GM19035 (cell line): ENCODE results near the gene SOX15.
A peak's percentile ranks its signal among the peaks of the same experiment; 100 is the strongest.

Experiments
- ATAC-seq: cut with Tn5 transposase; IDR thresholded peaks from one replicate; pipeline ENCODE4 v1.9.1; 2021; ENCODE audit not compliant: unreplicated experiment

Gene SOX15

GRCh38 chr17:7579001-7579833, 10.7 kb downstream of the SOX15 start, which contains the start of gene CD68:
TSS of gene CD68 (plus strand) at chr17:7579638. CDS start at chr17:7579678, 40 bp downstream.
- ATAC-seq: peak; percentile 26

GRCh38 chr17:7577327-7578199, 12.3 kb downstream of the SOX15 start:
- ATAC-seq: no peak

GRCh38 chr17:7576432-7576937, 13.4 kb downstream of the SOX15 start:
- ATAC-seq: no peak

- ATAC-seq: no peak
Measured at GRCh38 chr17:7575959-7576358, 13.9 kb downstream of the SOX15 start.

DNA sequence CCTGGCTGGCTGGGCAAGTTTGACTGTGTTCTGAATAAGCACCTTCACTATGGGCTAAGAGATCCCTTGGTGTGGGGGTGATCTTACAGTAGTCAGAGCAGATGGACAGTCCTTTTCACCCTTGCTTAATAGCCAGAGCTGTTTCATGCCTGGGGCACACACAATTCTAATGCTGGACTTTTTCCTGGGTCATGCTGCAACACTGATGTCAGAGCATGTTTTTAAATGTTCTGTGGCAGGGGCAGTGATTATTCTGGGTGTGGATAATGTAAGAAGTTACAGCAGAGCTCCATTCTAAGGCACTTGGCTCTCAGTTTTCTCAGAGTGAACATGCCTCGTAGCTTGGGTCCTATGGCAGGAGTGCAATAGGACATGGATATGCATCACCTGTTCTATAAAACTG, 14.4 kb downstream of the SOX15 start:
- ATAC-seq: no peak

DNA sequence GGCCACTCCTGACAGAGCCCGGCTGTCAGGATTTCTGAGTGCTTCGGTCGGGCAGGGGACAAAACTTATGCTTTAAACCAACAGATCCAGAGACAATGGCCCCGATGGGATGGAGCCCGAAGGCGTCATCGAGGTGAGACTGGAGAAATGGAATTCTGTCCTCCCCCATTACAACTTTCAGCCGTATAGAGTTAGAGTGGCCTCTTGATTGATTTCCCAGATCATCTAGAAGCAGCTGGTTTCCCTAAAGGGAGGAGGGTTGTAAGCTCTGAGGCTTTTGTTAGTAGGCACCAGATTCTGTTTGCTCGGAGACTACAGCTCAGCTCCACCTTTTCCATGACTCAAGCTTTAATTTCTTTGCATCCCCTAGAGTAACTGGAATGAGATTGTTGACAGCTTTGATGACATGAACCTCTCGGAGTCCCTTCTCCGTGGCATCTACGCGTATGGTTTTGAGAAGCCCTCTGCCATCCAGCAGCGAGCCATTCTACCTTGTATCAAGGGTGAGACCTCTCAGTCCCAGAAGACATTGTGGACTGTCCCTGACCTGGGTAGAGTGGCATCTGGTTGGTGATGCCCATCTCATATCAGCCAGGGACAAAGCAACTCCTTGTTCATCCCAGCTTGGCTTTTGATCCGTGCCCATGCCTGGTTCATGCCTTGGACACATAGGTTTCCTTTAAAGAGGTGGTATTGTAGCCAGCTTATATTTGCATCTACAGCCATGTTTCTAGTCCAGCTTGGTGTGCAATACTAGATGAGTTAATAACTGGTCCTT, 15.5 kb downstream of the SOX15 start:
- ATAC-seq: no peak

DNA sequence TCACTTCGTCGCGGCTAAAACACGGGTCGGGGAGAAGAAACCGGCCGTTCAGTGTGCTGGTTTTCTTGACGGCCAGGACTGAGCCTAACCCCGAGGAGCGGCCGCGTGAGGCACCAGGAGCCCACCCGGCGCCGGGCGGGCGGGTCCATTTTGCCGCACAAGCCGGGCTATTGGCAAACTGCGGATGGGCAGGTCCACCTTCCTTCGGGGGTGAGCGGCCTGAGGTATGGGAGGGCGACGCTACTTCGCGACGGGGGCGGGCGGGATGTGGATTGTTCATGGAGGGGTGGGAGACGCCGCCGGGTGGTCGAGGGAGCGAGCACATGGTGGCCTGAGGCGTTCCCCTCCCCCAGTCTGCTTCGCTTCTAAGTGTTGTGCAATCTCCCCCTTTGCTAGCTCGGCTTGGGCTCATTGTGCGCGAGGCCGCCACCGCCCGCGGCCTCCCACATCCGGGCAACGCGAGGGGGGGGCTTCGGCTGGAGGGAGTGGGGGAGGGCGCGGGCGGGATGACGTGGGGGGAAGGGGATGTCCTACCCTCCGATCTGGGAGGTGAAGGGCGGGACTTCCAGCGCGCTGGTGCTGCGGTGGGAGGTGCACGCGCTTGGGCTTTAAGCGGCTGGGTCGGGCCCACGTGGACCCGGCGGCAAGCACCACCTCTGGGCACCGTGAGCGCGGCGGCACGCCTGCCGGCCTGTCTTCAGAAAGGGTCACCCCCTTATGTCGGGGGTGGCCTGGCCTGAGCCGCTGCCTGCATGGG, 16.4 kb downstream of the SOX15 start:
- peak; percentile 24 for ATAC-seq

DNA sequence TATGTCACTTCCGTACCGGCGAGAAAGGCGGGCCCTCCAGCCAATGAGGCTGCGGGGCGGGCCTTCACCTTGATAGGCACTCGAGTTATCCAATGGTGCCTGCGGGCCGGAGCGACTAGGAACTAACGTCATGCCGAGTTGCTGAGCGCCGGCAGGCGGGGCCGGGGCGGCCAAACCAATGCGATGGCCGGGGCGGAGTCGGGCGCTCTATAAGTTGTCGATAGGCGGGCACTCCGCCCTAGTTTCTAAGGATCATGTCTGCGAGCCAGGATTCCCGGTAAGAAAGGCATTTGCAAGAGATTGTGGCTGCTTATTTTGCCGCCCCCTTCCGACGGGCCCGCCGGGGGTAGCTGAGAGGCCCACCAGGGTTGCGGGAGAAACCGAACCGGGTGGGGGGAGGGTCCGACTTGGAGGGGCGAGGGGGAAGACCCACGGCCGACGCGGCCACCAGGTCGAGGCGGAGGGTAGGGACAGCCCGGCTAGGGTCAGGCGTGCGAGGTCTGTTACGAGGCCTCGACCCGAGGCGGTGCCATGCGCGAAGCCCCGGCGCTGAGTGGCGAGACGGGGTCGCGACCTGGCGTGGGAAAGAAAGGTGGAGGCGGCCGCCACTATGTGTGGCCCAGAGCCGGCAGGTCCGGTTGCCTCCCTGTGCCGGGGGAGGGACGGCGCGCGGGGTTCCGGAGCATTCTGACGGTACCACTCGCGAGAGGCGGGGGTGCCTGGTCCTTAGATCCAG, 17.1 kb downstream of the SOX15 start:
- peak; percentile 88 for ATAC-seq

DNA sequence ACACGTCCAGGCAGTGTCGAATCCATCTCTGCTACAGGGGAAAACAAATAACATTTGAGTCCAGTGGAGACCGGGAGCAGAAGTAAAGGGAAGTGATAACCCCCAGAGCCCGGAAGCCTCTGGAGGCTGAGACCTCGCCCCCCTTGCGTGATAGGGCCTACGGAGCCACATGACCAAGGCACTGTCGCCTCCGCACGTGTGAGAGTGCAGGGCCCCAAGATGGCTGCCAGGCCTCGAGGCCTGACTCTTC, 17.6 kb downstream of the SOX15 start:
- ATAC-seq: no peak

GRCh38 chr17:7570351-7570750, 19.5 kb downstream of the SOX15 start:
- no peak for ATAC-seq

GRCh38 chr17:7569571-7569970, 20.3 kb downstream of the SOX15 start:
- ATAC-seq: no peak

- ATAC-seq: no peak
Measured at GRCh38 chr17:7563115-7563869, 26.6 kb downstream of the SOX15 start.

DNA sequence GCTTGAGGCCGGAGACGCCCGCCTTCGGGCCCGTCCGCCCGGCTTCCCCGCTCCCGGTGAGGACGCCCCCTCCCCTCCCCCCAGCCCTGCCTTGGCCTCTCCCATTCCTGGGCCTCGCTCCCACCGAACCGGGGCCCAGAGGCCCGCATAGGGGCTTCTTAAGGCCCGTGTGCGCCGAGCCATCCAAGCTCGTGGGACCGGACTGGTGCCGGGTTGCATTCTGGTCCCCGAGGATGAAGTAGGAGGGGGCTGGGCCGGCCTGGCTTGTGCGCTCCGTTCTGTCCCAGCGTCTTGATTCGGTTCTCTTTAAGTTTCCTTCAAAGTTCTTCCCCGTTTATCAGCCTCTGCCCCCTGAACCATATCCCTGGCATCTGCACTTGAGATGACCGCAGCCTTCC, 27.7 kb downstream of the SOX15 start:
- peak; percentile 15 for ATAC-seq

GRCh38 chr17:7561589-7562207, 28.2 kb downstream of the SOX15 start, which contains the start of gene SENP3:
TSS of gene SENP3 (plus strand) at chr17:7561919. CDS start at chr17:7563077, 1,158 bp downstream.
- peak; percentile 66 for ATAC-seq

- peak; percentile 65 for ATAC-seq
Measured at GRCh38 chr17:7561028-7561575, 28.8 kb downstream of the SOX15 start.

DNA sequence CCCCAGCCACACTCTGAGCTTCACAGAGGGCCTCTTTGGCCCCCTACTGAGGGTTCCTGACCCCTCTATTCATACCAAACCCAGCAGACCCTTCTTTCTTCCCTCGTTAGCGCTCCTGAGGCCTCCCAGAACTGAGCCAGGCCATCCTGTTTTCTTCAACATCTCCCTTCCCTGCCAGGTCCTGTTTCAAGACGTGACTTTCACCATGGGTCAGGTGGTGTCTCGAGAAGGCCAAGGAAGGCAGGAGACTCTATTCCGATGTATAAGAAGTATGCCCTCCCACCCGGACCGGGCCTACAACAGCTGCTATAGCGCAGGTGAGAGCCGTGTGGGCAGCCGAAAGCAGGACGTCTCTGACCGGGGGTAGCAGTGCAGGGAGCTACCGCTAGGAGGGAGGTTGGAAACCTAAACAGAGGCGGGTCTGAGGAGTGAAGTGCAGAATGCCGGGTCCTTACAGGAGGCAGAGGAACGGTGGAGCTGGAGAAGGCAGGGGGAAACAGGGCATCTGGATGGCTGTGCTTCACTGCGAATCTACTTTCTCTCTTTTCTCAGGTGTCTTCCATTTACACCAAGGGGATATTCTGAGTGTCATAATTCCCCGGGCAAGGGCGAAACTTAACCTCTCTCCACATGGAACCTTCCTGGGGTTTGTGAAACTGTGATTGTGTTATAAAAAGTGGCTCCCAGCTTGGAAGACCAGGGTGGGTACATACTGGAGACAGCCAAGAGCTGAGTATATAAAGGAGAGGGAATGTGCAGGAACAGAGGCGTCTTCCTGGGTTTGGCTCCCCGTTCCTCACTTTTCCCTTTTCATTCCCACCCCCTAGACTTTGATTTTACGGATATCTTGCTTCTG, 29.5 kb downstream of the SOX15 start:
- no peak for ATAC-seq
